Activated CD8-positive, alpha-beta memory T cell treated with anti-CD3 and anti-CD28 coated beads for 36 hours (primary cell): ENCODE results near the gene ELAVL1. TPM values are rescaled to one million over a fixed set of nuclear protein-coding genes. Genes with fewer than 3 reads are reported as not detected.
"Not testable (repeated sequence)": the region's sequence is repeated elsewhere in the genome, so short reads cannot be mapped to it uniquely, and the experiment has no call there.

Experiments used
- CTCF ChIA-PET: fragments of 350-600 bp; sonication (Branson Sonifier 250); formaldehyde crosslinking; loops from one replicate; lab custom pipeline; 2021; ENCODE audit warnings: antibody characterized with exemption; lab: Charles Lee
- POLR2A ChIA-PET: fragments of 350-600 bp; sonication (Branson Sonifier 250); formaldehyde crosslinking; loops from one replicate; lab custom pipeline; 2021; ENCODE audit warnings: antibody characterized with exemption; lab: Charles Lee
- total RNA-seq, 2 experiments: library from RNA; stranded (reverse); gene quantifications; one replicate each; pipeline ENCODE4 v1.2.3, GENCODE V29; 2021

Gene ELAVL1
- total RNA-seq, 2 experiments from 2014 or later: 166 to 169 TPM

- POLR2A ChIA-PET: not testable (repeated sequence)
- CTCF ChIA-PET: interaction anchor here (1.8 kb wide), 1 partner anchor 80 kb away, joined by 5 read pairs; no protein-coding TSS in a partner anchor
These were observed 18.8 kb upstream of the ELAVL1 start for GRCh38 chr19:8024256-8024655.

- ChIA-PET POLR2A (no interaction called here), CTCF (no interaction called here)
These were observed 17.9 kb upstream of the ELAVL1 start for GRCh38 chr19:8023371-8023770.

DNA sequence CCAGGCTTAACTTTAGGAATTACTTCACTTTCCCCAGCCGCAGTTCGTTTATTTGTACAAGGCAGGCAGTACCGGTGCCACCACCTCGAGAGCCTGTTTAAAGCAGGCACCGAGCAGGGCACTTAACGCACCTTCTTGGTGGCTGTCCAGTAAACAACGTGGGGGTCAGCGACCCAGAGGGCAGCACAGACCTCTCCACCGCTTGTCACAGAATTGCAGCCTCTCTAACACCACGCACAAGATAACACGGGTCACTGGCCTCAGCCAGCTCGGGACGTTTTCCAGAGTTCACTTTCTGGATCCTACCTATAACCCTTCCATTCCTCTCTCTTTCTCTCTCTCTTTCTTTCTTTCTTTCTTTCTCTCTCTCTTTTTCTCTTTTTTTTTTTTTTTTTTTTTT is 16.8 kb upstream of the ELAVL1 start:
- CTCF ChIA-PET: no interaction called here
- POLR2A ChIA-PET: no interaction called here

GRCh38 chr19:8021374-8021773 is 15.9 kb upstream of the ELAVL1 start:
- CTCF ChIA-PET: no interaction called here

GRCh38 chr19:8020681-8021080 is 15.2 kb upstream of the ELAVL1 start:
- CTCF ChIA-PET: interaction anchor here (0.6 kb wide), 1 partner anchor 233 kb away, joined by 7 read pairs; no protein-coding TSS in a partner anchor
- POLR2A ChIA-PET: no interaction called here

More at GRCh38 chr19:8021374-8021773, 15.9 kb upstream of the ELAVL1 start:
- POLR2A ChIA-PET: no interaction called here

- ChIA-PET POLR2A (no interaction called here), CTCF (no interaction called here)
These were observed 12.4 kb upstream of the ELAVL1 start for GRCh38 chr19:8017808-8018207.

DNA sequence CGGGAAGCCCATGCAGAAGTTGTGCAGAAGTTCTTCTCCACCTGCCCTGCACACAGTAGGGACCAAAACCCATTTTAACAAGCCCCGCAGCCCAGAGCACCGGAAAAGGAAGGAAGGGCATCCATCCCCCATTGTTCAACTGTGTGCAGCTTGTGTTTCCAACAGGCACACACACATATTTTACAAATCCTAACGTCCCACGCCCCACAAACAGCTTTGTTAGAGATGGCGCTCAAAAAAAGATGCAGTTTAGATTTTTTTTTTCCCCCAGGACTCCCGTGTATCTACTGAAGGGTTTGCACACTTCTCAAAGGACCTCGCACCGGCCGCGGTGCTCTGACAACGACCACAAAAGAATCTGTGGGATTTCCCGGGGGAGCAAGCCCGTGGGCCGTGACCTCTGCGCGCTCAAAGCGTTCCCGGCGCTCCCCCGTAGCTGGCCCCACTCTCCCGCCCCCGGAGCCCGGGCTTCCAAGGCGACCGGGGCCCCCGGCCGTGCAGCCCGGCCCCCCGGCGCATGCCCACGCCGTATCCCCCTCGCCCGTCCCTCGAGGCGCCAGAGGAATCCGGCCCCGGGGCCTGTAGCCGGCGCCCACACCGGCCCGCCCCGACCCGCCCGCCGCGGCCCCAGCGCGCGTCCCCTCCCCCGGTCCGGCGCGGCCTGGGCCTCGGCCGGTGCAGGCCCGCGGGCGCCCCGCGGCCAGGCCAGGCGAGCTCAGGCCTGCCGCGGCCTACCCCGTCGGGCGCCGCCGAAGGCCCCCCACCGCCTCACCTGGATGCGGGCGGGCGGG is 523 bp downstream of the ELAVL1 start:
- POLR2A ChIA-PET: interaction anchor here (1.9 kb wide), 2 partner anchors 61 to 84 kb away, joined by 8 to 15 read pairs; partner anchors contain the start of genes SNAPC2 and TIMM44
- CTCF ChIA-PET: interaction anchor here (1.0 to 3.3 kb wide), 3 partner anchors 61 to 247 kb away, joined by 3 to 18 read pairs (median 3); partner anchors contain the start of gene TIMM44

DNA sequence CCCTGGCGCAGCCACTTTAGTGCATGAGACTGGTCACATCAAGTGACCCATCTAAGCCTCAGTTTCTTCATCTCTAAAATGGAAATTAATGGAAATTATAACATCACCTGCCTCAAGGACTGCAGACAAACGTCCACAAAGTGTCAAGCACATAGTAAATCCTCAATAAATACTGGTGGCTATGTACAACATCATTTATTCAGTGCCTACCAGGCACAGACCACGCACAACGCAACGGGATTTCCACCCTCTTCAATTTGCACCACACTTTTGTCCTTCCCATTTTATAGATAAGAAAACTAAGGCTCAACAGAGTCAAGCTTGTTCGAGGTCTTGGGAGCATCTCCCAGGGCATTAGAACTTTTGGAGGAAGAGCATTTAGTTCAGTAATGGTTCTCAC is 1.4 kb downstream of the ELAVL1 start:
- ChIA-PET POLR2A (interaction anchor here (1.9 kb wide), 1 partner anchor 60 kb away, joined by 15 read pairs; the partner anchor contains the start of gene TIMM44), CTCF (interaction anchor here (4.4 kb wide), 1 partner anchor 60 kb away, joined by 24 read pairs; the partner anchor contains the start of gene TIMM44)

DNA sequence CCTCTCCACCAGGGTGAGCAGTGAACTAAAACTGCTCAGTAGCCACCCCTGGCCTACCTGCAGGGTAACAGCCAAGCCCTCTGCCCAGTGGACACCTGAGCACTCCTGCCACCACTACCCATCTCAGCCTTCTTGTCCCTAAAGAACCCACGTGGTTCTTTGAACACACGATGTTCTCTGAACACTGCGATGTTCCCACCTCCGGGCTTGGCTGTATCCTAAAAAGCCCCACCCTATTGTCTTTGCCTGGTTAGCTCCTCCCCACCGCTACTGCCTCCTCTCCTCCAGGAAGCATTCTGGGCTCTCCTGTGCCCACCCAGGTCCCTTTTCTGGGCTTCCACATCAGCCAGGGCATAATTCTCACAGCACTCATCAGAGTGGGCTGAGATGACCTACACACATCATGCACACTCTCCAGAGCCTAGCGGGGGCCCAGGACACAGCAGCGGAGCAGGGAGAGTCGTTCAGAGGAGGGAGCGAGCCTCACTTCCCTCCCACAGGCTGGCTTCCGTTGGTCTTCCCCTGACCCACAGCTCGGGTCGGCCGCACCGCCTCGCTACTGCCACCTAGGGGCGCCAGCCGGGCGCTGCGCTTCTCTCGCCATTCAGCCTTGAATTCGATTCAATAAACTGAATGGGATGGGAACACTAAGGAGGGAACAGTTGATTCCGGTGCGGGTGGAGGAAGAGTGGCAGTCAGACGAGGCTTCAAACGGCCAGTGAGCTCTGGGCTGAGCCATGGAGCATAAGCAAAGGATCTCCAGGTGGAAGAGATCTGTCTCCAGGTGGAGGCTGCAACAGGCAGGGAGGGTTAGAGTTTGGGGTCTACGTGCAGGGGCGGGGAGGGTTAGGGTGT is 3.2 kb downstream of the ELAVL1 start:
- ChIA-PET CTCF (interaction anchor here (0.6 to 4.4 kb wide), 9 partner anchors 12 to 333 kb away, joined by 3 to 24 read pairs (median 3); partner anchors contain the start of gene TIMM44), POLR2A (interaction anchor here (0.6 to 1.2 kb wide), 3 partner anchors 58 to 242 kb away, joined by 3 to 9 read pairs (median 3); no protein-coding TSS in a partner anchor)

- ChIA-PET CTCF (interaction anchor here (0.9 to 4.4 kb wide), 4 partner anchors 13 to 57 kb away, joined by 3 to 24 read pairs (median 4); partner anchors contain the start of gene TIMM44), POLR2A (interaction anchor here (0.6 kb wide), 1 partner anchor 179 kb away, joined by 9 read pairs; no protein-coding TSS in a partner anchor)
These were observed 3.8 kb downstream of the ELAVL1 start for GRCh38 chr19:8001651-8001994.

GRCh38 chr19:8000298-8001038 is 5.0 kb downstream of the ELAVL1 start:
- ChIA-PET POLR2A (interaction anchor here (0.5 kb wide), 1 partner anchor 267 kb away, joined by 5 read pairs; no protein-coding TSS in a partner anchor), CTCF (interaction anchor here (0.9 to 4.4 kb wide), 2 partner anchors 25 to 56 kb away, joined by 3 to 24 read pairs; partner anchors contain the start of gene TIMM44)

- CTCF ChIA-PET: no interaction called here
These were observed 6.1 kb downstream of the ELAVL1 start for GRCh38 chr19:7999376-7999775.

DNA sequence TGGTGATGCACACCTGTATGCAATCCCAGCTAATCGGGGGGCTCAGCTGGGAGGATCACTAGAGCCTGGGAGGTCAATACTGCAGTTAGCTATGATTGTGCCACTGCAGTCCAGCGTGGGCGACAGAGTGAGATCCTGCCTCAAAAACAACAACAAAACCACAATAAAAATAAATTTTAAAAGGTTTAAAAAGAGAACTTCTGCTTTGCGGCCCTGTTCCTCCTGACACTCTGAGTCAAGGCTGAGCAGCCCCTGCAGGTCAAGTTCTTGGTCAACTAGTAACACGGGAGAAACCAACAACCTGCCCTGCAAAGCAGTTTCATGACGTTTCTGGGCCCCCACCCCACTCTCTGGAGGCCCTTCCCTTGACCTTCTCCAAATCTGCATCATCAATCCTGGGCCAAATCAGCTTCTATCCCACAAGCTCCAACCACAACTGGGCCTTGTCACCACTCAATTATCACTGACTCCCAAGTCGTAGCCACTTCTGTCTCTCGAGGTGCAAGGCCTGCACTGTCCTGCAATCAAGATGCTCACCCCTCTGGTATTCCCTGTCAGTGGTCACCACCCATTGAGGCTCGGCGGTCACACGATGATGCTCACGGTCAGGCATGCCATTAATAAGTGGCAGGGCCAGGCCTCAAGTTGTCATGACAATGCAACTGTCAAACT is 7.5 kb downstream of the ELAVL1 start:
- POLR2A ChIA-PET: no interaction called here
- CTCF ChIA-PET: interaction anchor here (1.5 kb wide), 1 partner anchor 54 kb away, joined by 5 read pairs; the partner anchor contains the start of gene TIMM44

More at GRCh38 chr19:7999376-7999775, 6.1 kb downstream of the ELAVL1 start:
- POLR2A ChIA-PET: no interaction called here

- POLR2A ChIA-PET: no interaction called here
- CTCF ChIA-PET: no interaction called here
These were observed 8.6 kb downstream of the ELAVL1 start for GRCh38 chr19:7996883-7997282.

DNA sequence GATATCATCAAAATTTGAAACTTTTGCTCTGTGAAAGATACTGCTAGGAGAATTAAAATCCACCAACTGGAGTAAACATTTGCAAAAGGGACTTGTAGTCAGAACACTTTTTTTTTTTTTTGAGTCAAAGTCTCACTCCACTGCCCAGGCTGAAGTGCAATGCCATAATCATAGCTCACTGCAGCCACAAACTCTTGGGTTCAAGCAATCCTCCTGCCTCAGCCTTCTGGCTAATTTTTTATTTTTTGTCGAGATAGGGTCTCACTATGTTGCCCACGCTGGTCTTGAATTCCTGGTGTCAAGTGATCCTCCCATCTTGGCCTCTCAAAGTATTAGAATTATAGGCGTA is 9.7 kb downstream of the ELAVL1 start:
- CTCF ChIA-PET: no interaction called here
- POLR2A ChIA-PET: interaction anchor here (0.7 kb wide), 1 partner anchor 451 kb away, joined by 3 read pairs; no protein-coding TSS in a partner anchor

GRCh38 chr19:7994928-7995809 is 10.3 kb downstream of the ELAVL1 start:
- POLR2A ChIA-PET: no interaction called here
- CTCF ChIA-PET: no interaction called here

- ChIA-PET CTCF (no interaction called here), POLR2A (no interaction called here)
These were observed 11.3 kb downstream of the ELAVL1 start for GRCh38 chr19:7994114-7994513.
